Mesendoderm (in vitro differentiated cells): Measurements from ENCODE around the gene STAMBPL1.

Experiments used
- DNase-seq: peaks from one replicate; pipeline ENCODE4 v3.0.0; 2013
- H2AK5ac ChIP-seq: 2 replicates; pipeline ENCODE4 v1.6.1; 2013; ENCODE audit warnings: low read length, inconsistent platforms
- H2BK120ac ChIP-seq: 2 replicates; pipeline ENCODE4 v1.6.1; 2013; ENCODE audit warnings: low read depth, mild to moderate bottlenecking, low read length, moderate library complexity, mixed read lengths
- H2BK15ac ChIP-seq: replicated peaks from 2 replicates; pipeline ENCODE4 v1.6.1; 2013; ENCODE audit warnings: low read depth, mild to moderate bottlenecking, moderate library complexity
- H2BK5ac ChIP-seq: 2 replicates; pipeline ENCODE4 v1.6.1; 2013; ENCODE audit warnings: low read length, inconsistent platforms
- H3K18ac ChIP-seq: 2 replicates; pipeline ENCODE4 v1.6.1; 2013; ENCODE audit warnings: mild to moderate bottlenecking, low read length, mixed read lengths
- H3K23ac ChIP-seq: one replicate; pipeline ENCODE4 v1.6.1; 2013; ENCODE audit warnings: low read length
- H3K27ac ChIP-seq: 2 replicates; pipeline ENCODE4 v1.5.1; 2013; ENCODE audit warnings: low read depth, mild to moderate bottlenecking, inconsistent platforms, low read length, moderate library complexity
- H3K27me3 ChIP-seq: 2 replicates; pipeline ENCODE4 v1.6.1; 2013; ENCODE audit warnings: low read length, control low read depth, mild to moderate bottlenecking, inconsistent platforms; ENCODE audit not compliant: insufficient read depth, poor library complexity
- H3K36me3 ChIP-seq: 2 replicates; pipeline ENCODE4 v1.6.1; 2013; ENCODE audit warnings: low read length, inconsistent platforms; ENCODE audit not compliant: control insufficient read depth, insufficient read depth
- H3K4ac ChIP-seq: one replicate; pipeline ENCODE4 v1.6.1; 2013; ENCODE audit warnings: low read depth, mild to moderate bottlenecking, low read length, moderate library complexity
- H3K4me1 ChIP-seq: 2 replicates; pipeline ENCODE4 v1.6.1; 2013; ENCODE audit warnings: low read depth, low read length, inconsistent platforms; ENCODE audit not compliant: control insufficient read depth
- H3K4me2 ChIP-seq: 2 replicates; pipeline ENCODE4 v1.6.1; 2013; ENCODE audit warnings: low read length
- H3K4me3 ChIP-seq: 2 replicates; pipeline ENCODE4 v1.5.1; 2013; ENCODE audit warnings: mild to moderate bottlenecking, low read length
- H3K56ac ChIP-seq: one replicate; pipeline ENCODE4 v1.6.1; 2013; ENCODE audit warnings: low read length
- H3K79me1 ChIP-seq: 2 replicates; pipeline ENCODE4 v1.6.1; 2013; ENCODE audit warnings: low read length, inconsistent platforms
- H3K79me2 ChIP-seq: 2 replicates; pipeline ENCODE4 v1.6.1; 2013; ENCODE audit warnings: mild to moderate bottlenecking, low read length; ENCODE audit not compliant: control insufficient read depth, insufficient read depth
- H3K9ac ChIP-seq: 2 replicates; pipeline ENCODE4 v1.6.1; 2013; ENCODE audit warnings: low read length, inconsistent platforms
- H4K5ac ChIP-seq: one replicate; pipeline ENCODE4 v1.6.1; 2013; ENCODE audit warnings: low read length
- H4K8ac ChIP-seq: one replicate; pipeline ENCODE4 v1.6.1; 2013; ENCODE audit warnings: low read depth, mild to moderate bottlenecking, control low read depth, low read length, moderate library complexity
- WGBS: extraction: QIAGEN DNeasy Blood & Tissue Kit; methylation state at CpG from one replicate; pipeline ENCODE4 v1.1.7; 2013; ENCODE audit warnings: low lambda C conversion rate, missing lambda C conversion rate; ENCODE audit not compliant: insufficient coverage; ENCODE audit errors: extremely low coverage; 5-methylcytosine and 5-hydroxymethylcytosine counted together

Gene STAMBPL1

DNA sequence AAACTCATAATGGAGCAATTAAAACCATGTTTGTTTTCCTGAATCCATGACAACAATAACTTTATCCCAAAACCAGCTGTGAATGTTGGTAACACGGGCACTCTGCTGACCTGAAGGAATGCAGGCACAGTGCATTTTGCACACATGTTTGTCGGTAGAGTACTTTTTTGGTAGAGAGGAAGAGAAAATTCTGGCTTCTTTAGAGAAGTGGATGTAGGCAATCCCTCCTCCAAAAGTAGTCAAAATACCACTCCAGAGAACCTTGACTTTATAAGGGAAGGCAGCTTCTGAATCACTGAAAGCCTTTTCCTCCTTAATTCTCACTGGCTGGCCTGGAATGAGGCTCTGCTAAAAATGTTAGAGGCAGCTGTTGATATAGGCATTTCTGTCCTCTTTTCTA lies 88.3 kb downstream of the STAMBPL1 start:
- Histone ChIP-seq H3K9ac (no peak overlapping the region), H2BK15ac (no peak overlapping the region), H3K56ac (no peak overlapping the region), H3K4ac (no peak overlapping the region), H2AK5ac (no peak overlapping the region), H3K18ac (no peak overlapping the region), H2BK5ac (no peak overlapping the region), H3K79me1 (no peaks in the 10 kb centered on the region), H3K27me3 (no peaks in the 10 kb centered on the region), H4K8ac (no peak overlapping the region), H3K36me3 (no peaks in the 10 kb centered on the region), H3K4me2 (no peak overlapping the region), H3K79me2 (no peaks in the 10 kb centered on the region), H3K27ac (no peak overlapping the region), H3K4me3 (no peak overlapping the region), H3K4me1 (no peaks in the 10 kb centered on the region), H4K5ac (no peak overlapping the region), H2BK120ac (no peak overlapping the region), H3K23ac (no peak overlapping the region)
- DNase-seq: no peak
- WGBS: no CpG with 5 or more reads among the region's 2 CpGs

DNA sequence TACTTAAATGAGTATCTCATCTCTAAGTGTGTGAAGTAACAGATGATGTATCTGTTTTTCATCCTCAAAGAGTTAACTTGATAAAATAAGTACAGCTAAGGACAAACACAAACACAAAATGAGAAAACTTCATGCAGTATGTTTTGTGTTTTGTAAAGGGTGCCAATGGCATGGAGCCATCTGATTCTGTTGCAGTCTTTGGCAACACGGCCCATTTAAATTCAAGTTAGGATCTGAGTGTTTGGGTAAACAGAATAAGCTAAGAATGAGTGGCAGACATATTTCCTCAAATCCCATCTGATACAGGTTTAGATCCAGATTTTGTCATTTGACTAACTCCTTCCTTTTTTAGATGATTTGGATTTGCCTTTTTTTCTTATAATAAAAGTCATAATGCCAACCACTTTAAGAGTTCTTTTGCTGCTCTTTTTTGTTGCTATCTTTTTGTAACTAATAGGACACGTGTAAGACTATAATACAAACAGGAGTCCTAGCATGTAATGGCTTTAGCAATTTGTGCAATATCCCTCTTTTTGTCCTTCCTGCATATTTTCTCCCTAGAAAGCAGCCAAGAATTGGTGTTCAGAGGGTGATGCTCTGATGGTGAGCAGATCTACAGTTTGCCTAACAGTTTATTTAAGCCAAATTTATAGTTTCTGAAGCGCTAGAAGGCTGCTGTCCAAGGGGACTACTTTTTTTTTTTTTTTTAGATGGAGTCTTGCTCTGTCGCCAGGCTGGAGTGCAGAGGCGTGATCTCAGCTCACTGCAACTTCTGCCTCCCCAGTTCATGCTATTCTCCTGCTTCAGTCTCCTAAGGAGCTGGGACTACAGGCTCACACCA lies 91.4 kb downstream of the STAMBPL1 start:
- no peaks in the 10 kb centered on the region for H3K27me3 ChIP-seq
- no peak overlapping the region for H3K56ac ChIP-seq
- H3K79me2 ChIP-seq: no peaks in the 10 kb centered on the region
- H3K4me1 ChIP-seq: no peaks in the 10 kb centered on the region
- H3K9ac ChIP-seq: no peak overlapping the region
- H3K4me3 ChIP-seq: no peak overlapping the region
- DNase-seq: no peak
- no peak overlapping the region for H2AK5ac ChIP-seq
- H3K4ac ChIP-seq: no peak overlapping the region
- no peak overlapping the region for H4K5ac ChIP-seq
- no peaks in the 10 kb centered on the region for H3K36me3 ChIP-seq
- H4K8ac ChIP-seq: no peak overlapping the region
- H2BK15ac ChIP-seq: no peak overlapping the region
- H3K79me1 ChIP-seq: no peaks in the 10 kb centered on the region
- no CpG with 5 or more reads among the region's 5 CpGs for WGBS
- H2BK120ac ChIP-seq: no peak overlapping the region
- no peak overlapping the region for H3K27ac ChIP-seq
- no peak overlapping the region for H2BK5ac ChIP-seq
- H3K18ac ChIP-seq: no peak overlapping the region
- no peak overlapping the region for H3K23ac ChIP-seq
- no peak overlapping the region for H3K4me2 ChIP-seq
